Activated naive CD4-positive, alpha-beta T cell treated with anti-CD3 and anti-CD28 coated beads, Interleukin-2, amount 50 U/mL, for 16 hours (primary cell): Measurements from ENCODE around the gene CRY2.
A peak's percentile ranks its signal among the peaks of the same experiment; 100 is the strongest.
"Not testable (repeated sequence)": the region's sequence is repeated elsewhere in the genome, so short reads cannot be mapped to it uniquely, and the experiment has no call there.

Experiments
- DNase-seq: peaks from one replicate; pipeline ENCODE4 v3.0.0-alpha.2; 2020

CRY2 gene

DNA sequence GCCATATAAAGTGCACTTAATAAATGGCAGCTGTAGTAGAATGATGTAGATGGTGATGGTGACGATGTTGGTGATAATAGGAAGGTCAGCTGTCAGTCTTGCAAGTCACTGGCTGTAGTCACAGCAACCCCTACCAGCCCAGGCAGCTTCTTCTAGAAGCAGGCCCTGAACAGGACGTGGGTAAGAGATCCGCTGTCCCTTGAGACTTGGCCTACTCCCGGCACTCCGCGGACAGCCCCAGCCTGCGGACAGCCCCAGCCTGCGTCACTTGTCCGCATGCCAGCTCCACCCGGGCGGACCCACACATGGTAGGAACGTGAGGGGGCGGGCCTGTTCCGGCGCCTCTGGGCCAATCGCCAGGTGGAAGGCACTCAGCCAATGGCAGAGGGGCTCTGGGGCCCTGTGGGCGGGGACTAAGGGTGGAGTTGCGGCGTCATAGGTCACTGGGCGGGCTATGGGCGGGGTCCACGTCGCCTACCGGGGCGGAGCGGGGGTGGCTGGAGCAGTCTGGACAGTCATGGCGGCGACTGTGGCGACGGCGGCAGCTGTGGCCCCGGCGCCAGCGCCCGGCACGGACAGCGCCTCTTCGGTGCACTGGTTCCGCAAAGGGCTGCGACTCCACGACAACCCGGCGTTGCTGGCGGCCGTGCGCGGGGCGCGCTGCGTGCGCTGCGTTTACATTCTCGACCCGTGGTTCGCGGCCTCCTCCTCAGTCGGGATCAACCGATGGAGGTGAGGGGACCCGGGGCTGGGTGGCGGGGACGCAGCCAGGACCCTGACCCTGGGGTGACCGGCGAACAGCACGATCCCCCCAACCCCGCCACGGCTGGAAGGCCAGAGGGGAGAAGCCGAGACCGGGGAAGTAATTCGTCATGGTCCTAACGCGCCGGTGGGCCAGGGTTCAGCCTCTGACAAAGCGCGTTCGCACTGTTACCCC is at the start of gene CRY2:
TSS of gene CRY2 (plus strand) at position 502 of the 937 bp plus-strand sequence. CDS start at position 518, 16 bp downstream.
- DNase-seq: peak; percentile 99

DNA sequence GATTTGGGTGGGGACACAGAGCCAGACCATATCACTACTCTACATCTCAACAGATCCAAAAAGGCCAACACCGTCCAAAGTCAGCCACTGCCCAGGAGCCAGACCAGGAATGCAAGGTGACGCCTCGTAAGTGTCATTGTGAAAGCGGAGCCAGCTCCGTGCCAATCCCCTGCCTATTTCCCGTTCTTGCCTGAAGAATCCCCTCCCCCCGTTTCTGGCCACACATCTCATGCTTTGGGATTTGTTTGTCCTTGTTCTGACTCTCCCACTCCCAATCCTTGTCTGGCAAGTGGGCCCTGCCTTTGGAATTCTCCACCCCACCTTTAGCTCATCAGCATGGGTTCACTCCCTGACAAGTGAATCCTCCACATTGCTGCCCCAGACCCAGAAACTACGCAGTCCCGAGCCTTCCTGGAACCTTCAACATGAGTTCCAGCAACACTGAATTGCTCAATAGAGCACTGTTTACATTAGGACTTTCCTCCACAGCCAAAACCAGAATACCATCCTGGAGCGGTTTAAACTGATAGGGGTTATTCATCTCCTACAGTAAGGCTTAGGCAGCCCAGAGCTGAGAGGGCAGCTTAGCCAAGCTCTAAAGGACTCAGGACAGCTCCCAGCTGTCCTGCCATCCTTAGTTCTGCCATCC is 48.4 kb upstream of the CRY2 start:
- no peak for DNase-seq

DNA sequence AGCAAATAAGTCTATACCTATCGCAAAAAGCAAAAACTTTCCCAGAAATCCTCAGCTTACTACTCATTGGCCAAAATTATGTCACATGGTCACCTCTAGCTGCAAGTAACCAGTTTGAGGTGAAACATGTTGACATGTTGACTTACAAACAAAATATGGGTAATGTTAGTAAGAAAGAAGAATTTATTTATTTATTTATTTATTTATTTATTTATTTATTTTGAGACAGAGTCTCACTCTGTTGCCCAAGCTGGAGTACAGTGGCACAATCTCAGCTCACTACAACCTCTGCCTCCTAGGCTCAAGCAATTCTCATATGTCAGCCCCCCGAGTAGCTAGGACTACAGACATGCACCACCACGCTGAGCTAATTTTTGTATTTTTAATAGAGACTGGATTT is 47.7 kb upstream of the CRY2 start:
- no peak for DNase-seq

DNA sequence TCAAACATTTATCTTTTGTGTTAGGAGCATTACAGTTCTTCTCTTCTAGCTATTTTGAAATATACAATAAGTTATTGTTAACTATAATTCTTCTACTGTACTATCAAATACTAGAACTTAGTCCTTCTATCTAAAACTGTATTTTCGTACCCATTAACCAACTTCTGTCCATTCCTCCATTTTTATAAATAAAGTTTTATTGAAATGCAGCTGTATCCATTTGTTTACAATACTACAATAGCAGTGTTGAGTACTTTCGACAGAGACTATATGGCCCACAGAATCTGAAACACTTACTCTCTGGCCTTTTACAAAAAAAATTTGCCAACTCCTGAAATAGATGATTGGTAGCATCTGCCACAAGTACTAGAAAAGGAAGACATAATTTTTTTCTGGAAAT is 47.0 kb upstream of the CRY2 start:
- no peak for DNase-seq

DNA sequence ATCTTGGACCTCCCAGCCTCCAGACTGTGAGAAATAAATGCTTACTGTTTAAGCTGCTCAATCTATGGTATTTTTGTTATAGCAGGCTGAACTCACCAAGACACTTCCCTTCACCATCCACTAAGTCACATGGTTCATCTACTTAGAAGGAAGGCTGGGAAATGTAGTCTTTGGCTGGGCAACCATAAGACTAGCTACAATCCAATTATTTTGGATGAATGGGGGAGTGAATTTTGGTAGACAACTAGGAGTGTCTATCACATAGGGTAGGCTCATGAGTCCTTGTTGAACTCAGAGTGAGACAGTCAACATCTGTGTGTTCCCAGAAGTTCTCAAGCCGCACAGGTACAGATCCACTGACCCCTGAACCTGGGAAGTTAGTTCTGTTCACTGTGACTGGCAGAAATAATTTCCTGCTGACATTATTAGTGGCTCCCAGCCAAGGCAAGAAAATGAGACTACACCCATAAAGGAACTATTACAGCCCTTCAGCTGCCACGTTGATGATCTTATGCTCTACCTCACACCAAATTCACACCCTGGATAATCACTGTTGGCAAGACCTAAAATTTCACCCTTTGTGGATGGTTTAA is 45.5 kb upstream of the CRY2 start:
- DNase-seq: no peak

DNA sequence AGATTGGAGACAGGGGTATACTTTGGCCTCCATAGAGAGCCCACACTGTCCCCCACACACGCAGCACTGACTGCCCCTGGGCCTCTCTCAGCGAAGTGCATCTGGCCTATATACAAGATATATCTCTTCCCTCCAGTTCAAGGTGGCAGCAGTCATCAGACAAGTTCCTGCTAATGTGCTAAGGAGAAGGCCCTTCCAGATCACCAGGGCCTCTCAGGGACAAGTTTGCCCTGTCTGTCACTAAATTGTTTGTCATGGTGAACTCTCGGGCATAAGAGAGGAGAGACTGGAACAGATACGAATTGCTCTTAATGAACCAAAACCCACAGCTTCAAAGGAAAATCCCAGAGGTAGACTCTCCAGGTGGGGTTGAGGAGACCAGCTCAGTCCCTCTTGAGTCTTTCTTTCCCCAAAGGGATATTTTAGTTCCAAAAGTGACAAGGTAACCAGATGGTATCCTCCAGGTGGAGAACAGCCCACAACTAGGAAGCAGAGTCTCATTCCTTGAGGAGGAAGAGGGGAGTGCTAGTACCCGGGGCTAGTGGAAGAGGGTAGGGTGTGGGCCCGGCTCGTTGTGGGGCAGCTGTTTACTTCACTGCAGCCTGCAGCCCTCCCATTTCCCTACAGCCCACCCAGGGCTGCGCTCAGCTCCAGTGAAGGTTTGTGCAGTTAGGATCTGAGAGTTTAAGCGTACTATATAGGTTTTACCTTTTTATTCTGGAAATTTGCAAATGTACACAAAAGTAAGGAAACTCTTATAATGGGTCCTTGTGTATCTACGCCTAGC is 44.6 kb upstream of the CRY2 start:
- no peak for DNase-seq

DNA sequence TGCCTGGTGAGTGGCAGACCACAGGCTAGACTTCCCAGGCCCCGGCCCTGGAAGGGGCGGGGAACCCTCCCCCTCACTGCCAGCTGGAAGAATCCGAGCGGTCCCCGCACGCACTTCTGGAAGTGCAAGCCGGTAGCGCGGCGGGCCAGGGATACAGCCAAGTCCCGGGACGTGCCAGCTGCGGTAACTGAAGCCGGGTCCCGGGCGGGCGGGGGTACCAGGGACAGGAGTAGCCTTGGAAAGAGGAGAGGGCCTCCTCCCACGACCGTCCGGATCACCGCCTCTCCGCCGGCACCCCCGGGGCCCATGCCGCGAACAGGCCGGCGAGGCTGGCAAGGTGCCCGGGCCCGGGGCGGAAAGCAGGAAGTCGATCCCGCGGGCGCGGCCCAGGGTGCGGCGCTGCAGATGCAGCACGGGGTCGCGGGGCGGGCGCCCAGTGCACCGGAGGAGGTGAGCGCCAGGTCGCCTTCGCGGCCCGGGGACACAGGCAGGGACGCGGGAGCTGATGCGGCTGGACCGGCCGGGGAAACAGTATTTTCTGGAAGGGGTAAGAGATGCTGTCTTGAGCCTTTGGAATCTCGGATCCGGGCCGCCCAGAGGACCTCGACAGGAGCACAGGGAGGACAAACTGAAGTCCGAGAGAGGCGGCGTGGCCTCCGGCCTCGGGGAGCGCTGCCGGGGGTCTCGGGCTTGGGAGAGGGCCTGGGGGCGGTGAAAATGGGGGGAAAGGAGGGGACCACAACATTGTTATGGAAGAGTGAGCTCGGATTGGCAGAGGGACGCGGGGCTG is 43.1 kb upstream of the CRY2 start:
- peak; percentile 66 for DNase-seq

DNA sequence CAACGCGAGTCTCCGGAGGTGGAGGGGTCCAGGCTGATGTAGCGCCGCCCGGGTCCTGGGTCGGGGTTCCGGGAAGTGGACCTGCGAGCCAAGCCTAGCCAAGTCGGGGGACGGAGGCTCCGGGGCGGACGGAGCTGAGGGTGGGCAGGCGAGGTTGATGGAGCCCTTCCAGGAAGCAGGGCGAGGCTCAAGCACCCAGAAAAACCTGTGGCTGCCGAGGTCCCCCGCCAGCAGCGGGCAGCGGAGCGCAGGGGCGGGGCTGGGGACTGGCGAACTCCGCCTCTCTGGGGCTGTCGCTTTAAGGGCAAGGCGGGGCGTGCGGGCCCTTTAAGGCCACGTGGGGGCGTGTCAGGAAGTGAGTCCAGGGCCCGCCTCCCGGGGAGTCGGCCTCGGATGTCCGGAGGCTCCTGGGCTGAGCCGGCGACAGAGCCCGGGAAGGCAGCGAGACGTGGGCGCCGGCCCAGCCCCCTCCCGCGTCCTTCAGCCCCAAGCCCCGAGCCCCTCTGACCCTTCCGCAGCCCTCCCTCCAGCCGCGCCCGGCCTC is 42.4 kb upstream of the CRY2 start, which contains the start of gene SLC35C1:
TSS of gene SLC35C1 (plus strand) at position 389 of the 544 bp plus-strand sequence. CDS start 653 bp downstream, outside the sequence.
- DNase-seq: peak; percentile 97

DNA sequence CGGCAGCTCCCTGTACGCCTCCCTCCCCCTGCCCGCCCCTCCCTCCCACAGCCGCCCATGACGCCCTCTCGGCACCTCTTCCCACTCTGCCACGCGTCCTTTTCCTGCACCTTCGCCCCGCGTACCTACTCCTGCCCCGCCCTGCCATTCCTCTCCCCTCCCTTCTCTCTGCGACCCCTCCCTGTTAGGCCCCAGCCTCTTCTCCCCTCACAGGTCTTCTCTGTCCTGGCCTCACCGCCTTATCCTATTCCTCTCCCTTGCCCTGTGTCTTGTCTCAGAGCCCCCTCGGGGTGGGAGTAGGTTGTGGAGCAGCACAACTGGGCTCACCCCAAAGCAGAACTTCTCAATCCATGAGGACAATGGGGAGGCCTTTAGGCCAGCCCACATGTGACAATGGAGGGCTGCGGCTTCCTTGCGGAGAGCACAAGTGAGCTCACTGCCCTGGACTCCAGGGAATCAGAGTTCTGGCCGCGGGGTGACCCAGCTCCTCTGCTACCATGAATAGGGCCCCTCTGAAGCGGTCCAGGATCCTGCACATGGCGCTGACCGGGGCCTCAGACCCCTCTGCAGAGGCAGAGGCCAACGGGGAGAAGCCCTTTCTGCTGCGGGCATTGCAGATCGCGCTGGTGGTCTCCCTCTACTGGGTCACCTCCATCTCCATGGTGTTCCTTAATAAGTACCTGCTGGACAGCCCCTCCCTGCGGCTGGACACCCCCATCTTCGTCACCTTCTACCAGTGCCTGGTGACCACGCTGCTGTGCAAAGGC is 41.8 kb upstream of the CRY2 start:
- no peak for DNase-seq

DNA sequence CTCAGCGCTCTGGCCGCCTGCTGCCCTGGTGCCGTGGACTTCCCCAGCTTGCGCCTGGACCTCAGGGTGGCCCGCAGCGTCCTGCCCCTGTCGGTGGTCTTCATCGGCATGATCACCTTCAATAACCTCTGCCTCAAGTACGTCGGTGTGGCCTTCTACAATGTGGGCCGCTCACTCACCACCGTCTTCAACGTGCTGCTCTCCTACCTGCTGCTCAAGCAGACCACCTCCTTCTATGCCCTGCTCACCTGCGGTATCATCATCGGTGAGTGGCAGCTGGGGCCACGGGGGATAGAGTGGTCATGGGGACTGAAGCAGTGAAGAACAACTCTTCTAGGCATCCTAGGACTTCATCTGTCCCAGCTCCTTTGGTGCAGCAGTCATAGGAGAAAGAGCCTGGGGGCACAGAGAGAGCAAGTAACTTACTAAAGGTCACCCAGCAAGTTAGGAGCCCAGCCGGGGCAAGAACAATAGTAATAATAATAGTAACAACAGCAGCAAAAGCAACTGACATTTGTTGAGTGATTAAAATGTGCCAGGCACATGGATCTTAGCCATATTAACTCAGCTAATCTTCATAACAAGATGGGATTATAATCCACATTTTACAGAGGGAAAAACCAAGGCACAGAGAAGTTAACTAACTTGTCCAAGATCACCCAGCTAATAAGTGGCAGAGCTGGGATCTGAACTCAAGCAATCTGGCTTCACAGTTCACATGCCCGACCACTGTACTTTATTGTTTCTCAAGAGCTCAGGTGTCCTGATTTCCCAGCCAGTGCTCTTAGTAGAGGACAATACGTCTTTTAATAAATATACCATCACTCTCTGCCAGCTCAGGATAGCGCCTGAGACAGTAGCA is 41.0 kb upstream of the CRY2 start:
- DNase-seq: no peak

DNA sequence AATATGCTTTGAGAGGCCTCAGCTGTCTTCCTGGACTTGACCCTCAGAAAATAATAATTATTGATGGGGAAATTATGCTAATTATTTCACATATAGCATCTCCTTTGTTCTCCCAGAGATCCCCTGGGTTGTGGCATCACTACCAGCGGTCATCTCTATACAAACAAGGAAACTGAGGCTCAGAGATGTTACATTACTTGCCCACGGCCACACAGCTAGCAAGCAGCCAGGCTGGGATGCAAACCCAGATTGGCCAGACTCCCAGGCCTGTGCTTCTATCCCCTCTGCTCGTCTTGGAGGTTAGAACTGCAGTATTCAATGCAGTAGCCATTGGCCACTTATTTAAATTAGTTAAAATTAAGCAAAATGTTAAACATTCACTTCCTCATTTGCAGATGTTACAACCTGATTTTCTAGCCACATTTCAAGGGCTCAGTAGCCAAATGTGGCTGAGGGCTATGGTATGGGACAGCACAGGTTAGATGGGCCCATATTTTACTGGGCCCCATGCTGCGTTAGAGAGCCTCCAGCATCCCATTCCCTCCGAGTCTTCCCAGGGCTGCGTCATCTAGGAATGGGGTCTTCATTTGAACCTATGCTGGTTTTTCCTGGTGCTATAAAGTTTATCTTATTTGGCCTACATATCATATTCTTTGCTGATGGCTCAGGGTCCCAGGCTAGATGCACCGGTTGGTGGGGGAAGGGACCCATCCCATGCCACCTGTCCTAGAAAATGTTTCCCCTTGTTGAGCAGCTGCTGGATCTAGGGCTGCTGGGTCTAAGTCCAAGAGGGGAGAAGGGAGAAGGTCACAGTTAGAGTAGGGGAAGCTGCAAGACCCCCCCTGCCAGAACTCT is 40.1 kb upstream of the CRY2 start:
- no peak for DNase-seq

DNA sequence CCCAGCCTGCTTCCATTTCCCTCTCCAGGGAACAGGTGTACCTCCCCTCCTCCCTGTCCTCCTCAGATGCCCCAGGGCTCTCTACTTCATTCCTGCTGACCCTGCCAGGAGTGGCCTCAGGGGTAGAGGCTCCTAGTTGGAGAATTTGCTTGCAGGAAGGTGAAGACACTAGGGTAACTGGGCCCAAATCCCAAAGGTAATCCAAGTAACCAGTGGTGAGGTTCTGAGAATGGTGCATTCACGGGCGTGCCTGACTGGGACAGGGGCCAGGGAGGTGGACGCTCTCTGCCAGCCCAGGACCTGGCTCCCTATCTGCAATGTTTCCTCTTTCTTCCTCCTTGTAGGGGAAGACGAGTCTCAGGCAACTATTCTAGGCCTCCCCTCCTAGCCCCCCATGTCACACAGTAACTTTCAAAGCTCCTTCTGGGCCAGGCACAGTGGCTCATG is 39.5 kb upstream of the CRY2 start:
- no peak for DNase-seq

DNA sequence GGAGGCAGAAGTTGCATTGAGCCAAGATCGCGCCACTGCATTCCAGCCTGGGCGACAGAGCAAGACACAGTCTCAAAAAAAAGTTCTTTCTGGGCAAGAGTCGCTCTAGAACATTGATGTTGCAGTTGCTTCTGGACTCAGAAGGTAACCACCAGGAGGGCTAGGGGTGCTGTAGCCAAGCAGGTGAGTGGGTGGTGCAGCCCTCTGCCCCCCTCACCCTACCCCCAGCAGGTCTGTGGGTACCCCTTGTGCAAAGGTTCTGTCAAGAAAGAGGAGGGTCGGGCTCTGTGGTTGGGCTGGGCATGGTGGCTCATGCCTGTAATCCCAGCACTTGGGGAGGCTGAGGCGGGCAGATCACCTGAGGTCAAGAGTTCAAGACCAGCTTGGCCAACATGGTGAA is 38.8 kb upstream of the CRY2 start:
- DNase-seq: not testable (repeated sequence)

DNA sequence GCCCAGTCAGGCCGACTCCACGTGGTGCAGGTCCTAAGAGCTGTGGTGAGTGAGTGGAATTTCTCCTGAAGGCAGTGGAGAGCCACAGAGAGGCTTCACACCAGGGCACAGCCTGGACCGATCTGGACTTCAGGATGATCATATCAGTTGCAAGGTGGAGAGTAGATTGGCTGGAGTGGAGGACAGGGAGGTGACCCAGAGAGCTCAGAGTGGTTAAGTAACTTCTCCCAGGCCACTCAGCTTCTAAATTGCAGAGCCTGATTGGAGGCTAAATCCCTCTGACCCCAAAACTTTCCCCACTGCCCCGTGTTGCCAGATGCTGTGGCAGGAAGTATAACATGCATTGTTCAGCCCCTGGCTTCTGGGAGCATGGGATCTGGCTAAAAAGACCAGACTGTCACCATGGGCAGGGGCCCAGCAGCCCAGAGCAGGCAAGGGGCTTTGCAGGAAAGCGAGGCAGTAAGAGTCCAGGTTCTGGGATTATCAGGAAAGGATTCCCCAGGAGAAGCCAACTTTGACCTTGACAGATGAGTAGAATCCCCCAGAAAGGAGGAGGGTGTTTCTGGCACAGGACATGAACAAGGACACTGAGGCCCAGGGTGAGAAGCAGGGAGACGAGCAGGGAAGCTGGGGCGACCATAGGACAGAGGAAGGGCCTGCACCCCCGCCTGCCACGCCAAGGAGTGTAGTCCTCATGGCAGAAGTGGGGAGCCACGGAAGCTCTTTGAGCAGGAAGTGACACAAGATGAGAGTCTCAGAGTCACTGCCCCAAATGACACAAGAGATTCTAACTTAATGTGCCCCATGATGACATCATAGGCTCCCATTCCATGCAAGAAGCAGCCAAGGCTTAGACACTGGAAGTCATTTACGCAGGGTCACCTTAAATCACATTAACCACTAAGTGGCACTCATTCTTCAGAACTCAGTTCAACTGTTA is 37.5 kb upstream of the CRY2 start:
- DNase-seq: no peak

DNA sequence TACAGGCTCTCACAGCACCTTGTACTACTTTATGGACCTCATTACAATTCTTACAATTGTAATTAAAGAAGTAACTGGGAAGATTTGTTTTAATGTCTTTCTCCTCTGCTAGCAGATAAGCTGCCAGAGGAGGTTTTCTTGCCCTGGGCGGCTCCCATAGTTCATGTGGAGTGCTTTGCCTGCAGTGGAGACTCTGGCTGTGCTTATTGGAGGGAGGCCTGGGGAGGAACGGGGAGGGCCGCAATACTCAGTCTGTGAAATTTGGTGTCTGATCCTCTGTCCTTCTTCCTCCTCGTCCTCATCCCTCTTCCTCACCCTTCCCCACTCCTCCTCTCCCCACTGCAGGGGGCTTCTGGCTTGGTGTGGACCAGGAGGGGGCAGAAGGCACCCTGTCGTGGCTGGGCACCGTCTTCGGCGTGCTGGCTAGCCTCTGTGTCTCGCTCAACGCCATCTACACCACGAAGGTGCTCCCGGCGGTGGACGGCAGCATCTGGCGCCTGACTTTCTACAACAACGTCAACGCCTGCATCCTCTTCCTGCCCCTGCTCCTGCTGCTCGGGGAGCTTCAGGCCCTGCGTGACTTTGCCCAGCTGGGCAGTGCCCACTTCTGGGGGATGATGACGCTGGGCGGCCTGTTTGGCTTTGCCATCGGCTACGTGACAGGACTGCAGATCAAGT is 36.7 kb upstream of the CRY2 start:
- no peak for DNase-seq

DNA sequence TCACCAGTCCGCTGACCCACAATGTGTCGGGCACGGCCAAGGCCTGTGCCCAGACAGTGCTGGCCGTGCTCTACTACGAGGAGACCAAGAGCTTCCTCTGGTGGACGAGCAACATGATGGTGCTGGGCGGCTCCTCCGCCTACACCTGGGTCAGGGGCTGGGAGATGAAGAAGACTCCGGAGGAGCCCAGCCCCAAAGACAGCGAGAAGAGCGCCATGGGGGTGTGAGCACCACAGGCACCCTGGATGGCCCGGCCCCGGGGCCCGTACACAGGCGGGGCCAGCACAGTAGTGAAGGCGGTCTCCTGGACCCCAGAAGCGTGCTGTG is 36.2 kb upstream of the CRY2 start:
- no peak for DNase-seq
